MM.1S (cell line): ENCODE measurements around the gene WIPF3.

Experiments used
- DNase-seq: peaks from one replicate; pipeline ENCODE4 v3.0.0-alpha.2; 2015
- H2AFZ ChIP-seq: fragments of 300-600 bp; sonication (generic); 2 replicates; pipeline ENCODE4 v1.6.0; 2016; ENCODE audit warnings: antibody characterized with exemption, low read length
- H3F3A ChIP-seq: fragments of 300-600 bp; sonication (generic); 2 replicates; pipeline ENCODE4 v1.6.1; 2016; ENCODE audit warnings: mild to moderate bottlenecking, antibody characterized with exemption, low read length, moderate library complexity, mixed read lengths; ENCODE audit not compliant: insufficient read depth
- H3K27ac ChIP-seq: fragments of 300-600 bp; sonication (generic); 2 replicates; pipeline ENCODE4 v1.5.1; 2016; ENCODE audit warnings: mild to moderate bottlenecking, low read length
- H3K27me3 ChIP-seq: fragments of 300-600 bp; sonication (generic); replicated peaks from 2 replicates; pipeline ENCODE4 v1.6.0; 2016; ENCODE audit warnings: low read length; ENCODE audit not compliant: insufficient read depth
- H3K36me3 ChIP-seq: fragments of 300-600 bp; sonication (generic); replicated peaks from 2 replicates; pipeline ENCODE4 v1.6.1; 2016; ENCODE audit warnings: mild to moderate bottlenecking, low read length, mixed read lengths; ENCODE audit not compliant: insufficient read depth
- H3K4me1 ChIP-seq: fragments of 300-600 bp; sonication (generic); 2 replicates; pipeline ENCODE4 v1.6.1; 2016; ENCODE audit warnings: low read length, mixed read lengths
- H3K4me2 ChIP-seq: fragments of 300-600 bp; sonication (generic); 2 replicates; pipeline ENCODE4 v1.6.0; 2016; ENCODE audit warnings: low read depth, low read length
- H3K4me3 ChIP-seq: fragments of 300-600 bp; sonication (generic); 2 replicates; pipeline ENCODE4 v1.5.1; 2016; ENCODE audit warnings: low read length, mixed read lengths
- H3K79me2 ChIP-seq: fragments of 300-600 bp; sonication (generic); 2 replicates; pipeline ENCODE4 v1.6.1; 2016; ENCODE audit warnings: mixed run types, low read length, mixed read lengths
- H3K9ac ChIP-seq: fragments of 300-600 bp; sonication (generic); 2 replicates; pipeline ENCODE4 v1.6.1; 2016; ENCODE audit warnings: low read length, mixed read lengths
- H3K9me2 ChIP-seq: fragments of 300-600 bp; sonication (generic); replicated peaks from 2 replicates; pipeline ENCODE4 v1.6.1; 2016; ENCODE audit warnings: mild to moderate bottlenecking, low read length, mixed read lengths; ENCODE audit not compliant: insufficient read depth
- H3K9me3 ChIP-seq: fragments of 300-600 bp; sonication (generic); replicated peaks from 2 replicates; pipeline ENCODE4 v1.6.1; 2016; ENCODE audit warnings: mild to moderate bottlenecking, low read length, mixed read lengths; ENCODE audit not compliant: insufficient read depth
- H4K20me1 ChIP-seq: fragments of 300-600 bp; sonication (generic); 2 replicates; pipeline ENCODE4 v1.6.1; 2016; ENCODE audit warnings: mild to moderate bottlenecking, low read length, moderate library complexity, mixed read lengths; ENCODE audit not compliant: insufficient read depth
- CTCF ChIP-seq: fragments of 300-600 bp; sonication (generic); IDR thresholded peaks from 2 replicates; pipeline ENCODE4 v1.5.1; 2016; ENCODE audit warnings: antibody characterized with exemption, low read length, mixed read lengths
- EZH2 ChIP-seq: fragments of 300-600 bp; sonication (generic); optimal IDR thresholded peaks from 2 replicates; pipeline ENCODE3; 2017; ENCODE audit warnings: low read depth, mild to moderate bottlenecking, antibody characterized with exemption, low read length, mixed read lengths
- EZH2phosphoT487 ChIP-seq: fragments of 300-600 bp; sonication (generic); IDR thresholded peaks from 2 replicates; pipeline ENCODE4 v1.6.1; 2018; ENCODE audit warnings: antibody characterized with exemption, low read length

Gene WIPF3

GRCh38 chr7:29805031-29805430, 1.3 kb upstream of the WIPF3 start:
- Histone ChIP-seq H3K4me1 (no peaks in the 10 kb centered on the region), H4K20me1 (no peaks in the 10 kb centered on the region), H3K9ac (no peak overlapping the region), H3K27ac (no peak overlapping the region), H3F3A (no peaks in the 10 kb centered on the region), H3K9me3 (no peaks in the 10 kb centered on the region), H3K4me2 (no peak overlapping the region), H3K27me3 (peaks cover 6% of the 10 kb centered on the region; the same call in 1 of the 2 replicates), H2AFZ (no peak overlapping the region), H3K4me3 (no peak overlapping the region), H3K36me3 (no peaks in the 10 kb centered on the region), H3K79me2 (no peaks in the 10 kb centered on the region), H3K9me2 (no peaks in the 10 kb centered on the region)
- no peak for DNase-seq
- TF ChIP-seq EZH2phosphoT487 = no peak
- TF ChIP-seq EZH2 = no peak
- no peak for TF ChIP-seq CTCF

GRCh38 chr7:29805886-29806207, 461 bp upstream of the WIPF3 start:
- H3K9ac ChIP-seq = no peak overlapping the region
- no peaks in the 10 kb centered on the region for H3K4me1 ChIP-seq
- no peaks in the 10 kb centered on the region for H3F3A ChIP-seq
- H2AFZ ChIP-seq = peak overlapping the region; percentile 68; the same call in 1 of the 2 replicates
- H3K4me3 ChIP-seq = peak overlapping the region; percentile 50; the same call in 1 of the 2 replicates
- peaks cover 6% of the 10 kb centered on the region; the same call in 1 of the 2 replicates for H3K27me3 ChIP-seq
- H4K20me1 ChIP-seq = no peaks in the 10 kb centered on the region
- H3K36me3 ChIP-seq = no peaks in the 10 kb centered on the region
- TF ChIP-seq EZH2phosphoT487 (no peak), EZH2 (no peak), CTCF (no peak)
- DNase-seq = no peak
- H3K79me2 ChIP-seq = no peaks in the 10 kb centered on the region
- no peaks in the 10 kb centered on the region for H3K9me3 ChIP-seq
- no peak overlapping the region for H3K27ac ChIP-seq
- peak overlapping the region; percentile 69 for H3K4me2 ChIP-seq
- no peaks in the 10 kb centered on the region for H3K9me2 ChIP-seq

GRCh38 chr7:29806995-29807841, 910 bp downstream of the WIPF3 start:
- Histone ChIP-seq H3K27ac (no peak overlapping the region), H3K4me3 (no peak overlapping the region)

More at GRCh38 chr7:29806995-29807841, 910 bp downstream of the WIPF3 start:
- Histone ChIP-seq H3K9me2 (no peaks in the 10 kb centered on the region), H3K4me1 (no peaks in the 10 kb centered on the region), H2AFZ (no peak overlapping the region), H3K27me3 (peaks cover 6% of the 10 kb centered on the region; the same call in 1 of the 2 replicates), H3K9me3 (no peaks in the 10 kb centered on the region), H3K9ac (no peak overlapping the region), H3K36me3 (no peaks in the 10 kb centered on the region), H3K79me2 (no peaks in the 10 kb centered on the region), H3K4me2 (peak overlapping the region; percentile 55; the same call in 1 of the 2 replicates), H4K20me1 (no peaks in the 10 kb centered on the region), H3F3A (no peaks in the 10 kb centered on the region)
- no peak for TF ChIP-seq EZH2
- TF ChIP-seq EZH2phosphoT487 = no peak
- no peak for TF ChIP-seq CTCF
- no peak for DNase-seq
